ENCODE measurements around the gene SH3TC2. TPM values are rescaled to one million over a fixed set of nuclear protein-coding genes. Genes with fewer than 3 reads are reported as not detected.

The SH3TC2 gene
- total RNA-seq, 2 donors from 2014 or later = 0.66 to 2.5 TPM

DNA sequence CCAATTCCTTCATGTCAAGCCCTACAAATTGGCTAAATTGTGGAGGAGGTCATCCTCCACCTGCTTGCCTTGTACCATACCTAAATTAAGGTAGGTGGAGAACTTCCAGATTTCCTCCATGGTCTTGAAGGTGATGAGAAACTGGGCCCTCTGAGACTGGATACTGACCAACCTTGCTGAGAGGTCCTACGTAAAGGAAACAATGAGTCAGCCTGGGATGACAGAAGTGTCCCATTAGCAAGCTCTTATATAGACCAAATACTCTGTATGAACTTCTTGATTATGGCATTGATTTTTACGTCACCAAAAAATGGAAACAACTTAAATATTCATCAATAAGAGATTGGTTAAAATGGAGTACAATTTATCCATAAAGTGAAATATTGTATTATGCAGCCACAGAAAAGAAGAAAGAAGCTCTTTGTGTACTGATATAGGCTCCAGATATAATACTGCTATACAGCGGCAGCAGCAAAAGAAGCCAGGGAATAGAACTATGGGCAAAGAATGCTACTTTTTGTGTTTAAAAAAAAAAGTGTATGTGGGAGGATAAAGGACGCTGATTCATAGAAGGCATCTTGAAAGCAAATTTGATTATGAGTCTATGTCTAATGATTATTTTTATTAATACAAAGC, 18.3 kb downstream of the SH3TC2 start:
- Histone ChIP-seq H3K9ac (ENCODE audit: low read depth in 2 of 2, low read length in 2 of 2) (no peak overlapping the region), H3K27ac (no peak overlapping the region), H3K4me3 (no peak overlapping the region), H3K36me3 (no peaks in the 10 kb centered on the region), H3K4me1 (no peaks in the 10 kb centered on the region), H3K9me3 (no peaks in the 10 kb centered on the region), H3K27me3 (no peaks in the 10 kb centered on the region)
- intact Hi-C loops (cut with DNase I) = no loop called here
- TF ChIP-seq, protein P1, sequence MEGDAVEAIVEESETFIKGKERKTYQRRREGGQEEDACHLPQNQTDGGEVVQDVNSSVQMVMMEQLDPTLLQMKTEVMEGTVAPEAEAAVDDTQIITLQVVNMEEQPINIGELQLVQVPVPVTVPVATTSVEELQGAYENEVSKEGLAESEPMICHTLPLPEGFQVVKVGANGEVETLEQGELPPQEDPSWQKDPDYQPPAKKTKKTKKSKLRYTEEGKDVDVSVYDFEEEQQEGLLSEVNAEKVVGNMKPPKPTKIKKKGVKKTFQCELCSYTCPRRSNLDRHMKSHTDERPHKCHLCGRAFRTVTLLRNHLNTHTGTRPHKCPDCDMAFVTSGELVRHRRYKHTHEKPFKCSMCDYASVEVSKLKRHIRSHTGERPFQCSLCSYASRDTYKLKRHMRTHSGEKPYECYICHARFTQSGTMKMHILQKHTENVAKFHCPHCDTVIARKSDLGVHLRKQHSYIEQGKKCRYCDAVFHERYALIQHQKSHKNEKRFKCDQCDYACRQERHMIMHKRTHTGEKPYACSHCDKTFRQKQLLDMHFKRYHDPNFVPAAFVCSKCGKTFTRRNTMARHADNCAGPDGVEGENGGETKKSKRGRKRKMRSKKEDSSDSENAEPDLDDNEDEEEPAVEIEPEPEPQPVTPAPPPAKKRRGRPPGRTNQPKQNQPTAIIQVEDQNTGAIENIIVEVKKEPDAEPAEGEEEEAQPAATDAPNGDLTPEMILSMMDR (IDR thresholded peaks at IDR 0.05) = no peak
- DNase-seq = no peak

DNA sequence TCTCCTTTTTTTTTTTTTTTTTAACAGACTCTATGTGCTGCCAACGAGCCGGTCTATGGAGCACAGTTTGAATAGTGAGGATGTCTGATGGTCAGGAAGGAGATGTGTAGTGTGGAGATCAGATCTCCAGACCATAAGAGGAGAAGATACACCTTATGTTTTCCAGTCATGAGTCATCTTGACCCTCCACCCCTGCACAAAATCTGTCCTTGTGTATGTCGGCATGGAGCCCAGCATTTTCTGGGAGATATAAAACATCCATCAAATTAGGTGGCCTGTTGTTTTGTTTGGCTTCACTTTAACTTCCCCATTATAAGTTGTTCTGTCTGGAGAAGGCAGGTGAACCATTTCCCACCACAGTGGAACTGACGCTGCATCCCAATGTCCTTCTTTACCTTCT, 19.2 kb downstream of the SH3TC2 start:
- H3K9ac ChIP-seq (ENCODE audit: low read depth in 2 of 2, low read length in 2 of 2) = no peak overlapping the region
- H3K36me3 ChIP-seq = no peaks in the 10 kb centered on the region
- intact Hi-C loops (cut with DNase I) = no loop called here
- H3K27me3 ChIP-seq = no peaks in the 10 kb centered on the region
- no peak overlapping the region for H3K27ac ChIP-seq
- H3K4me1 ChIP-seq = no peaks in the 10 kb centered on the region
- no peaks in the 10 kb centered on the region for H3K9me3 ChIP-seq
- TF ChIP-seq, protein P1 (IDR thresholded peaks at IDR 0.05) = no peak
- no peak overlapping the region for H3K4me3 ChIP-seq
- no peak for DNase-seq

DNA sequence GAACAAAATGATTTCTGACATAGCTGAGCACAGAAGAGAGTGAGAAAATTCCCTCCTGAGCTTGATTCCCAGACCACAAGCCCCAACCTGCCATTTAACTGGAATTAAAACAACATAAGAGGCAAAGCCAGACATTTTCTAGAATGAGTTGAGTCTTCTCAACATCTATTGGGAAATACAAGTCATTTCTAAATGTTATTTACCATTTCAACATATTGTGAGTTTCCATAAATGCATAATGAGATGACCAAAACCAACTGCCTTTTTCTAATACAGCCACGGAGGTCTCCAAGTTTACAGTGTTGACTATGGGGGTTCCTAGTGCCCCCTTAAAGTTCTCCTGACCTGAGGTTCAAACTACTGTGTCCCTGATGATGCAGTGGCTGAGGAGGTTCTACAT, 20.0 kb downstream of the SH3TC2 start:
- H3K9ac ChIP-seq (ENCODE audit: low read depth in 2 of 2, low read length in 2 of 2) = no peak overlapping the region
- no peak overlapping the region for H3K27ac ChIP-seq
- intact Hi-C loops (cut with DNase I) = no loop called here
- H3K36me3 ChIP-seq = no peaks in the 10 kb centered on the region
- no peaks in the 10 kb centered on the region for H3K9me3 ChIP-seq
- no peak overlapping the region for H3K4me3 ChIP-seq
- no peak for DNase-seq
- no peaks in the 10 kb centered on the region for H3K4me1 ChIP-seq
- TF ChIP-seq, protein P1 (IDR thresholded peaks at IDR 0.05) = no peak
- H3K27me3 ChIP-seq = no peaks in the 10 kb centered on the region

DNA sequence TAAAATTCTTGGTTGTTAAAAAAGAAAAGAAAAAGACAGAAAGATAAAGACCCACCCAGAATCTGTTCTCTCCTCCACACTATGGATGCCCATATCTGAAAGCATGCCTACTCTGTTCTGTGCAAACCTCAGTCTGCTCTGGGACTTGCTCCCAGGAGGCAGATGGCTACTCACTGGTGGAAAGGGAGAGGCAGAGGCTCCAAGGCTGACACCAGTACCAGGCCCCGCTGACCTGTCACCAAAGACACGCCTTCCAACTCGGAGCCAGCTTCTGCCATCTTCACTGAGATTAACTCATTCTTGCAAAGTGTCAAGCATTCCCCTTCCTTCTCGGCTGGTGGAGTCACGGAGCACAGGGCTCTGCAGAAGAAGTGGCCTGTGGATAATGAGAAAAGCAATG, 21.6 kb downstream of the SH3TC2 start:
- Histone ChIP-seq H3K27ac (no peak overlapping the region), H3K4me3 (no peak overlapping the region), H3K27me3 (no peaks in the 10 kb centered on the region), H3K9me3 (no peaks in the 10 kb centered on the region), H3K4me1 (no peaks in the 10 kb centered on the region), H3K36me3 (no peaks in the 10 kb centered on the region), H3K9ac (ENCODE audit: low read depth in 2 of 2, low read length in 2 of 2) (no peak overlapping the region)
- DNase-seq = no peak
- intact Hi-C loops (cut with DNase I) = no loop called here
- TF ChIP-seq, protein P1 (IDR thresholded peaks at IDR 0.05) = no peak

DNA sequence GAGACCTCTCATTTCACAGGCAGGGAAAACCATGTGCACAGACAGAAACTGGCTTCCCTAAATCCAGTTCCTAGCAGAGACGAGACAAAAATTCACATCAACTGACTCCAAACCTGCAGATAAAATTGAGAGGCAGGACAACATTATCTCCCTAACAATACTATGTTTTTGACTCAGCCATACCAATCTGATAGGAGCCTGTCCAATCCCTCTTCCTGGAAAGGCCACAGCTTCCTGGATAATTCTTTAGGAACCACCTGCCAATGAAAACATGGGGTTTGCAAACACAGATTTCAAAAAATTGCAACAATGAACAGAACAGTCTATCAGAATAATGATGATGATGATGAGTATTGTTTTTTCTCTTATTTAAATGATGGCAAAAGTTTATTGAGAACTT, 22.4 kb downstream of the SH3TC2 start:
- H3K9ac ChIP-seq (ENCODE audit: low read depth in 2 of 2, low read length in 2 of 2) = no peak overlapping the region
- no peaks in the 10 kb centered on the region for H3K27me3 ChIP-seq
- no peaks in the 10 kb centered on the region for H3K9me3 ChIP-seq
- TF ChIP-seq, protein P1 (IDR thresholded peaks at IDR 0.05) = no peak
- no peak overlapping the region for H3K4me3 ChIP-seq
- H3K36me3 ChIP-seq = no peaks in the 10 kb centered on the region
- no peaks in the 10 kb centered on the region for H3K4me1 ChIP-seq
- no peak overlapping the region for H3K27ac ChIP-seq
- no peak for DNase-seq
- intact Hi-C loops (cut with DNase I) = no loop called here
